KBM-7 (cell line): Measurements from ENCODE around the gene MRPS14.

Experiments
- DNase-seq: peaks from one replicate; pipeline ENCODE4 v3.0.0-alpha.2; 2015
- in situ Hi-C: fragments of 300-500 bp; cut with MboI; formaldehyde crosslinking; loops from 2 replicates; pipeline ENCODE4 v1.14.3; 2020; ENCODE audit warnings: low sequenced_read_pairs, low pct_unique_long_range_greater_than_20kb, mixed read lengths

The MRPS14 gene

DNA sequence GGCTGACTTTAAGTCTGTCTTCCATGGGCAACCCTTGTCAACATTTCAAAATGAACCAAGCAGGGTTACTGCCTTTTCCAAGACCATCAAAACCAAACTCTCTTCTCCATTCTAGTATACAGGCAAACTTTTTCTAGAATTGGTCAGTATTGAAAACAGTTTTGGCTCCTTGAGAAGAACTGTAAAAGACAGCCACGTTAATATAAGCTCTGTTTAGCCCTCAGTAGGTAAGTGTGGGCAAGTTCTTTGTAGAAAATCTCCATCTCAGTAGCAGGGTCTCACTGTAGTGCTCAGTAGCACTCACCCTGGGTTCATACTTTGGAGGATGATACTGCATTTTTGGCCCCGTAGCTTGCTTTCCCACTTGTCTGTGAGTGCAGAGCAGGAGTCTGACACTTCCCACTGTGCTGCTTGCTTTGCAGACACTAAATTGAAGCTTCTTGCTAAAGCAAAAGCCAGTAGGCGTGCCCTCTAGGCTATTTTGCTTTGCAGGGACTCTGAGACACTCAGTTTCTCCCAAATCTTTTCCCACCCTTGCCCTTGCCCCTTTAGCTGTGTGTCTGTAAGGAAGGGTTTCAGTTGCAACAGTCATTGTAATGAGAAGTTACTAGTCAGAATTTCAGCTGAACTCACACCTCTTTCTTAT, 57.7 kb downstream of the MRPS14 start:
- in situ Hi-C loops: no loop called here
- DNase-seq: no peak

DNA sequence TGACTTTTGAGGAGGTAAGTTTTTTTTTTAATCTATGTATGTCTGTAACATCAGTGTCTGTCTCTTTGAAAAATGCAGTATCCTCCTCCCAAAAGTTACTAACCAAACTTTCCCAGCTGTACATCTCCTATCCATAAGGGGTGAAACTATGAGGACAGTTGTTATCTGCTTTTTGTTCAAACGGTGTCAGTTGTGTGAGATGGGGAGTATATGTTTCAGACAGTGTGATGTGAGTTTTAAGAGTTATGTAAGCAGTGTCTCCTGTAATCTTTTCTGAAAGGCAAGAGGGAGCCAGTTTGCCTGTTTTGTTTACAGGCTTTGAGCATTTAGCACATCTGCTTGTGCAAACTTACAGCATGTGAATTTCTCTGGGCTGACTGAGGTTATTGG, 58.3 kb downstream of the MRPS14 start:
- no peak for DNase-seq

DNA sequence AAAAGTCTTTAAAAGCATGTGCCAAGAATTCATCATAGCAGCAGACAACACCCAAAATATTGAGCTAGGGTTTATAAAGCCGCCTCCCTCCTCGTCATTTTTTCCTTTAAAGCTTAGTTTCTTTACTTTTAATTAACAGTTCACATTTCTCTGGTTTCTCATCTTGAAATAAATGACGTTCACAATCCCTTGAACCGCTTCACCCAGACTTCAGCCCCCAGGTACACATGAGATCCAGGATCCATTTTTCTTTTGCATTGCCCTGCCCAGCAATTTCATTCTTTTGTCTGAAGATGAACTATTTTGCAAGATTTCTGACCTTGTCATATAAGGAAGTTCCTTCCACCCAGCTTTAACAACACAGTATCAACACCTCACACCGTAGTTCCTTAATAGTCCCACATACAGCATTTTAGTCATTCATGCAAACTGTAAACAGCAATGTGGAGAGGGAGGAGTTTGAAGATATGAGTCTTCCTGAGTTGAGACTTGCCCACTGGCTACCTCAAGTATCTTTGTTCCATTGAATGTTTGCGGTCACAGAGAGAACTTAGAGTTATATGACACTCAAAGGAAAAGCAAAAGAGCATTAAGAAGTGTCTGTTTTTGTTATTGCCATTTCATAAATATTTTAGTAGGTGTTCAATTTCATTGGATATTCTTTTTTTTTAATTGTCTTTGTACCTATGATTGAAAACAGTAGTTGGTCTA, 58.8 kb downstream of the MRPS14 start:
- DNase-seq: peak; percentile 81
- in situ Hi-C loops: no loop called here

More for the DNA sequence above, 58.3 kb downstream of the MRPS14 start:
- in situ Hi-C loops: no loop called here

DNA sequence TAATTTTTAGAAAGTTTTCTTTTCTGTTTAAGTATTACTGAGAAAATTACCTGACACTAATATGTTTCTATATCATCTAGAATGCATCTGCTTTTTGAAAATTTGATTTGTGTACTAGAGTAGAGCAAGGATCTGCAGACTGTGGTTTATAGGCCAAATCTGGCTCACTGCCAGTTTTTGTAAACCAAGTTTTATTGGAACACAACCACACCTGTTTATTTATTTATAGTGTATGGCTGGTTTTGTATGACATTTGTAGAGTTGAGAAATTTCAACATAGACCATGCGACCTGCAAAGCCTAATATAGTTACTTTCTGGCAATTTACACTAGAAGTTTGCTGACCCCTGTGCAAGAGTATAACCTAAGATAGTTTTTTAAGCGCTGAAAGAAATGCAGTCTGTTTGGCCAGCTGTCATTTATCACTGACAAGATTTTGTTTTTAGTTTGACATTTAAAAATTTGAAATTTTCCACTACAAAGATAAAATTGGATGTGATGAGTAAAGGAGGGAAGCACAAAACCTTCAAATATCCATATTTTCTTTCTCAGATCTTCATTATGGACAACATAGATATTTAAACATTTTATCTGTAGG, 59.6 kb downstream of the MRPS14 start:
- in situ Hi-C loops: no loop called here
- no peak for DNase-seq
